CD4-positive, alpha-beta memory T cell (primary cell): ENCODE results near the gene GPS2. TPM values are rescaled to one million over a fixed set of nuclear protein-coding genes. Genes with fewer than 3 reads are reported as not detected.
A peak's percentile ranks its signal among the peaks of the same experiment; 100 is the strongest.

Experiments used
- CTCF ChIA-PET: fragments of 350-600 bp; sonication (Branson Sonifier 250); formaldehyde crosslinking; loops from one replicate; lab custom pipeline; 2021; ENCODE audit warnings: inconsistent platforms; ENCODE audit not compliant: partially characterized antibody; lab: Charles Lee
- POLR2A ChIA-PET: fragments of 350-600 bp; sonication (Branson Sonifier 250); formaldehyde crosslinking; loops from one replicate; lab custom pipeline; 2021; ENCODE audit not compliant: partially characterized antibody; lab: Charles Lee
- DNase-seq, 5 donors: peaks; one replicate each; pipeline versions ENCODE4 v3.0.0 to v3.0.0-alpha.2; 2020 to 2022; ENCODE audit warnings: mixed read lengths in 1 of 5
- H3K27ac ChIP-seq: one replicate; pipeline ENCODE4 v1.7.0; 2013; ENCODE audit warnings: low read depth, low read length
- H3K27me3 ChIP-seq: 2 replicates; pipeline ENCODE4 v1.7.0; 2013; ENCODE audit warnings: mild to moderate bottlenecking, low read length, moderate library complexity; ENCODE audit not compliant: insufficient read depth
- H3K36me3 ChIP-seq: 2 replicates; pipeline ENCODE4 v1.7.0; 2013; ENCODE audit warnings: mild to moderate bottlenecking, low read length, moderate library complexity; ENCODE audit not compliant: insufficient read depth
- H3K4me1 ChIP-seq: 2 replicates; pipeline ENCODE4 v1.7.0; 2013; ENCODE audit warnings: mild to moderate bottlenecking, low read length, moderate library complexity; ENCODE audit not compliant: insufficient read depth
- H3K4me3 ChIP-seq, 2 donors: one replicate each; pipeline ENCODE4 v1.7.0; 2013; ENCODE audit warnings: low read length in 2 of 2, mild to moderate bottlenecking in 1 of 2
- H3K9me3 ChIP-seq, 2 donors: one replicate each; pipeline ENCODE4 v1.7.0; 2013; ENCODE audit warnings: low read length in 2 of 2, control low read depth in 1 of 2; ENCODE audit not compliant: control insufficient read depth in 1 of 2
- H3K27ac Mint-ChIP-seq, 7 donors: one replicate each; pipeline ENCODE4 v1.8.0; 2020 to 2021; ENCODE audit warnings: mixed read lengths in 7 of 7, mild to moderate bottlenecking in 6 of 7, inconsistent platforms in 3 of 7, moderate library complexity in 3 of 7
- H3K27me3 Mint-ChIP-seq, 2 donors: one replicate each; pipeline ENCODE4 v1.8.0; 2020 to 2021; ENCODE audit warnings: mixed read lengths in 2 of 2
- H3K36me3 Mint-ChIP-seq, 2 donors: one replicate each; pipeline ENCODE4 v1.8.0; 2020 to 2021; ENCODE audit warnings: mixed read lengths in 2 of 2, inconsistent platforms in 1 of 2, mild to moderate bottlenecking in 1 of 2
- H3K4me1 Mint-ChIP-seq, 4 donors: one replicate each; pipeline ENCODE4 v1.8.0; 2020 to 2021; ENCODE audit warnings: mixed read lengths in 4 of 4, mild to moderate bottlenecking in 1 of 4
- H3K4me3 Mint-ChIP-seq, 8 donors: one replicate each; pipeline ENCODE4 v1.8.0; 2020 to 2021; ENCODE audit warnings: mixed read lengths in 8 of 8, mild to moderate bottlenecking in 7 of 8, moderate library complexity in 6 of 8, inconsistent platforms in 3 of 8
- H3K9me3 Mint-ChIP-seq, 8 donors: one replicate each; pipeline ENCODE4 v1.8.0; 2020 to 2021; ENCODE audit warnings: mixed read lengths in 8 of 8, mild to moderate bottlenecking in 5 of 8, inconsistent platforms in 3 of 8, moderate library complexity in 1 of 8
- intact Hi-C: fragments of 100-400 bp; cut with micrococcal nuclease; formaldehyde crosslinking; loops from one replicate; pipeline ENCODE4 v1.15.1; 2023
- polyA plus RNA-seq, 2 donors: library from polyadenylated mRNA; unstranded; fragments of 300-500 nt; fragmentation: Illumina TruSeq; gene quantifications; one replicate each; pipeline ENCODE4 v1.2.3, GENCODE V29; 2021
- total RNA-seq, 2 experiments: library from RNA; stranded (reverse); gene quantifications; one replicate each; pipeline ENCODE4 v1.2.3, GENCODE V29; 2021

The GPS2 gene
- total and polyA plus RNA-seq, 4 experiments from 2014 or later, result 101 to 132 (median 123) TPM

DNA sequence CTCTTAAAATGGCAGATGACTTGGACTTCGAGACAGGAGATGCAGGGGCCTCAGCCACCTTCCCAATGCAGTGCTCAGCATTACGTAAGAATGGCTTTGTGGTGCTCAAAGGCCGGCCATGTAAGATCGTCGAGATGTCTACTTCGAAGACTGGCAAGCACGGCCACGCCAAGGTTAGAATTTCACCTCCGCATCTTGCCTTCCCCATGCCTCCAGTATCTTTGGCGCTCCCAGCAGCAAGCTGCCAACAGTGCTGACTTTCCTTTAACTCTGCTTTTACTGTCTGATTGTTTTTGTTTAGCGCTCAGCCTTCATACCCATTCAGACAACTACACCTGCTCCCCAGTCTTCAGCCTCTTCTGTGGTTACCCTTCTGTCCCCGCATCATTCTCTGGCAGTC, 5.5 kb downstream of the GPS2 start:
- H3K4me1 Mint-ChIP-seq, result peaks cover 40 to 71% (median 53%) of the 10 kb centered on the region in 4 donors

DNA sequence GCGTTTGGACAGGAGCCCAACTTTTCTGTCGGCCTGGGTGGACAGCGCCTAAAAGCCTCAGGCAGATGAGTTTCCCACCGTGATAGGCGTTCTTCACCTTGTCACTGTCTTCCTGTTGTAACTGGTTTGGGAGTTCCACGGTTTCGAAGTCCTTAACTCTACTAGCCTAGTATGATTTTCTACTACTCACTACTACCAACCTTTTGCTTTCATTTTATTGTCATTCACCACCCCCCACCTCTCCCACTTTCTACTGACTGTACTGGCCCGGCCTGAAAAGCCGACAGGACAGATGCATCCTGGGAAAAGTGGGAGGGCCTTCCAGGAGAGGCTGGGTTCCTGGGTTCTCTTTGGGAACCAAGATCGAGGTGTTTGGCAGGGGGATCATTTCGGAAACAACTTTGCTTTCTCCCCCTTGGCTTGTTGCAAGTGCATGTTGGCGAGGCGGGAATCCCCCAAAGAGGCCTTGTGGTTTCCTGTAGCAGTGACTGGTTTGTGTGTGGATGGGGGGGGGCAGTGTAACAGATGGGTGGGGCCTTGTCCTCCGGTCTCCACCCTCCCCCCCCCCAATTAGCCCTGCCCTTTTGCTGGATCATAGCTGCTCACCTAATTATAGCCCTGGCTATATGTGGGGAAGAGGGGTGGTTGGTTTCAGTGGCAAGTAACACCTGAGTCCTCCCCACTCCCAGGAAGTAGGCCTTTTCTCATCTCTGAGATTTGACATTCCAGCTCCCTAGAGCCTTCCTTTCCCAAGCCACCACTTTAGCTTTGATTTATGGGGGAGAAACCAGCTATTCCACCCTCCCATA, 6.3 kb downstream of the GPS2 start:
- no peaks in the 10 kb centered on the region for H3K9me3 ChIP-seq
- peaks cover 36 to 63% (median 46%) of the 10 kb centered on the region in 4 donors for H3K4me1 Mint-ChIP-seq
- peaks cover 0 to 1% (median 0%) of the 10 kb centered on the region in 8 donors for H3K9me3 Mint-ChIP-seq
- H3K36me3 ChIP-seq, result peaks cover 45% of the 10 kb centered on the region
- ChIA-PET POLR2A (interaction anchor here (0.7 to 9.3 kb wide), 23 partner anchors 9 to 378 kb away, joined by 3 to 187 read pairs (median 4); partner anchors contain the start of genes ACAP1, DVL2, GABARAP and MPDU1), CTCF (interaction anchor here (1.2 to 2.9 kb wide), 3 partner anchors 12 to 36 kb away, joined by 4 to 14 read pairs (median 8); partner anchors contain the start of gene ACAP1)
- peak overlapping the region; percentile 97 to 100 (median 99) for H3K27ac Mint-ChIP-seq
- no peaks in the 10 kb centered on the region for H3K27me3 ChIP-seq
- peak overlapping the region; percentile 37 to 85 for H3K4me3 ChIP-seq
- H3K4me1 ChIP-seq, result peaks cover 50% of the 10 kb centered on the region
- intact Hi-C loops, result loop anchor here (2.0 to 5.0 kb wide), 3 partner anchors 28 to 378 kb away; partner anchors contain the start of genes ACAP1, KCTD11 and TP53
- peaks cover 42 to 58% of the 10 kb centered on the region in 2 donors for H3K36me3 Mint-ChIP-seq
- H3K4me3 Mint-ChIP-seq, result peak overlapping the region; percentile 88 to 97 (median 94)
- H3K27ac ChIP-seq, result peak overlapping the region; percentile 100
- DNase-seq, result peak; percentile 92 to 99 (median 93)
- peaks cover 0 to 4% of the 10 kb centered on the region in 2 donors for H3K27me3 Mint-ChIP-seq

More for the DNA sequence above, 5.5 kb downstream of the GPS2 start:
- Mint-ChIP-seq H3K27ac (peak overlapping the region; percentile 97 to 100 (median 99)), H3K4me3 (peak overlapping the region; percentile 88 to 97 (median 94)), H3K36me3 (peaks cover 49 to 66% of the 10 kb centered on the region in 2 donors), H3K27me3 (peaks cover 0 to 4% of the 10 kb centered on the region in 2 donors), H3K9me3 (peaks cover 0 to 7% (median 0%) of the 10 kb centered on the region in 8 donors)
- H3K9me3 ChIP-seq, result no peaks in the 10 kb centered on the region
- H3K4me1 ChIP-seq, result peaks cover 58% of the 10 kb centered on the region
- CTCF ChIA-PET, result interaction anchor here (0.9 to 2.9 kb wide), 5 partner anchors 13 to 128 kb away, joined by 3 to 14 read pairs (median 4); partner anchors contain the start of gene ACAP1
- H3K27ac ChIP-seq, result peak overlapping the region; percentile 100
- H3K27me3 ChIP-seq, result no peaks in the 10 kb centered on the region
- H3K36me3 ChIP-seq, result peaks cover 49% of the 10 kb centered on the region
- POLR2A ChIA-PET, result interaction anchor here (0.9 to 9.3 kb wide), 17 partner anchors 8 to 847 kb away, joined by 3 to 187 read pairs (median 5); partner anchors contain the start of genes ACAP1, DVL2, GABARAP and MPDU1
- peak in 1 of 5 donors; percentile 46 for DNase-seq
- H3K4me3 ChIP-seq, result peak overlapping the region; percentile 34 to 85
- intact Hi-C loops, result loop anchor here (2.0 to 5.0 kb wide), 3 partner anchors 27 to 377 kb away; partner anchors contain the start of genes ACAP1, KCTD11 and TP53

DNA sequence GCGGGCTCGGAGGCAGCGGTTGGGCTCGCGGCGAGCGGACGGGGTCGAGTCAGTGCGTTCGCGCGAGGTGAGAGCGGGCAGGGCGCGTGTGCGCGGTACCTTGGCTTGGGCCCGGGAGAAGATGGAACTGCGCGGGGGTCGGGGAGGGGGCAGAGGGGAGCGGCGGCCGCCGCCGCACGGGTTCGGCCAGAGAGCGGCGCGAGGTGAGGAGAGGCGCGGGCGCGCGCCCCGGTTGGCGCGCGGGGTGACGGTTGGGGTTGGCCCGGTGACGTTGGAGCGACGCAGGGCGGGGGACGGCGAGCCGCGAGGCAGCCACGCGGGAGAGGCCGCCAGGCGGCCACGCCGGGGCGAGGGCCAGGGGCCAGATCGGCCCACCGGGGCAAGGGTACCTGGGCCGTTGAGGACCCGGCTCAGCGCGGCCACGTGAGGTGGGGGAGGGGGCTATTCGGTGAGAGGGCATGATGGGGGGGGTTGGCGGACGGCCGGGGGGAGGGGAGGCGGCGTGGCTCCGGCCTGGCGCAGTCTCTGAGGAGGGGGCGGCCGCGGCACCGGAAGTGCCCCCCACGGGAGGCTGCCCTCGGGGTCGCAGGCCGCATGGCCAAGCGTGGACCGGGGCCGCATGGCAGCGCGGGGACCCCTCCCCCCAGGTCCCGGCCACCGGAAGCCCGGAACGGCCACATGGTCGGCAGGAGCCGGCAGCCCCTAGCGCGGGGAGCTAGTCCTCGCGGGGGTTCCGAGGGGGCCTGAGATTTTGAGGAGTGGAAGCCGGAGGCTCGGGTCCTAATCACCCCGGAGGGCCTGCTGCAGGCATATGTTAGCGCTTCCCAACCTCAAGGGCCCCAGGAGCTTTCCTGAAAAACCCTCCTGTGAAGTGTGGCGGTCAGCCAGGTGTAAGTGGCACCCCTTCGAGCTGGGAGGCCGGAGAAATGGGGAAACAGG, 7.2 kb downstream of the GPS2 start:
- CTCF ChIA-PET, result interaction anchor here (2.4 to 2.9 kb wide), 2 partner anchors 11 to 28 kb away, joined by 8 to 14 read pairs; partner anchors contain the start of gene ACAP1
- Histone ChIP-seq H3K9me3 (no peaks in the 10 kb centered on the region), H3K36me3 (peaks cover 36% of the 10 kb centered on the region), H3K4me1 (peaks cover 42% of the 10 kb centered on the region), H3K4me3 (peak overlapping the region; percentile 37 to 85), H3K27me3 (no peaks in the 10 kb centered on the region), H3K27ac (peak overlapping the region; percentile 100)
- Mint-ChIP-seq H3K27me3 (peaks cover 0 to 4% of the 10 kb centered on the region in 2 donors), H3K27ac (peak overlapping the region; percentile 99 to 100 (median 99)), H3K9me3 (peaks cover 0 to 1% (median 0%) of the 10 kb centered on the region in 8 donors), H3K36me3 (peaks cover 35 to 49% of the 10 kb centered on the region in 2 donors), H3K4me1 (peaks cover 33 to 55% (median 41%) of the 10 kb centered on the region in 4 donors), H3K4me3 (peak overlapping the region; percentile 93 to 97 (median 95))
- POLR2A ChIA-PET, result interaction anchor here (0.7 to 9.3 kb wide), 15 partner anchors 12 to 378 kb away, joined by 3 to 187 read pairs (median 5); partner anchors contain the start of genes ACAP1, GABARAP, MPDU1 and NEURL4
- peak in 3 of 5 donors; percentile 72 to 75 (median 73) for DNase-seq
- intact Hi-C loops, result loop anchor here (1.0 to 5.0 kb wide), 14 partner anchors 7 to 527 kb away; partner anchors contain the start of genes ACAP1, ELP5, FXR2 and GPS2

DNA sequence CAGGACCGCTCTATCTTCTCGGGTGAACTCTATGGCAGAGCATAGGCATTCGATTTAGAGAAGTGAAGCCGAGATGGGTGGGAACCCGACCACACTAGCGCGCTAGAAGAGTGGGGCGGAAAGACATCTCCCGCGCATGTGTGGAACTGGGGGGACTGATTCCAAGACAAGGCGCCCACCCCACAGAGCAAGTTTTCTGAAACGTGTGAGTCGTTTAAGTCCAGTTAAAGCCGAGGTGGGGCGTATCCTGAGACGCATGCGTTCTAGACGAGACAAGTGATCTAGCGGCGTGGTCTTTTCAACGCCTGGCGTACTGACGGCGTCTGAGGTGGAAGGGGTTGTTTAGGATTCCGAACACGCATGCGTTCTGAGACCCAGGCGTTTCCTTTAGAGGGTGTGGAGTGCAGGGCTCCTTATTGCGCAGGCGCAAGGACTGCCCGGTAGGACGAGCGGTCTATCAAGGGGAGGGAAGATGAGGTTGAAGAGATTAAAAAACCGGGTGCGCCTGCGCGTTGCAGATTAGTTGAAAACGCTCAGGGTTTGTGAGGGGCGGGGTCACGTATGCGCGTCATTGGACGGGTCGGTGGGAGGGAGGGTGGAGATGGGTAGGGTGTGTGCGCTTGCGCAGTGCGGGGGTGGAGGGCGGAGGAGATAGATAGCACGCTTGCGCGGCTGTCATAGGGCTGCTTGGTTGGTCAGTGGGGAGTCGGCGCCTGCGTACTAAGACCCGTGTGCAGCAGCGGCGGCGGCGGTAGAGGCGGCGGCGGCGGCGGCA, 8.1 kb downstream of the GPS2 start, which contains the start of gene EIF5A:
Gene EIF5A, plus strand, starts transcription at position 718 of the 775 bp plus-strand sequence. CDS start 2,008 bp downstream, outside the sequence.
- H3K27me3 Mint-ChIP-seq, result peaks cover 0 to 4% of the 10 kb centered on the region in 2 donors

DNA sequence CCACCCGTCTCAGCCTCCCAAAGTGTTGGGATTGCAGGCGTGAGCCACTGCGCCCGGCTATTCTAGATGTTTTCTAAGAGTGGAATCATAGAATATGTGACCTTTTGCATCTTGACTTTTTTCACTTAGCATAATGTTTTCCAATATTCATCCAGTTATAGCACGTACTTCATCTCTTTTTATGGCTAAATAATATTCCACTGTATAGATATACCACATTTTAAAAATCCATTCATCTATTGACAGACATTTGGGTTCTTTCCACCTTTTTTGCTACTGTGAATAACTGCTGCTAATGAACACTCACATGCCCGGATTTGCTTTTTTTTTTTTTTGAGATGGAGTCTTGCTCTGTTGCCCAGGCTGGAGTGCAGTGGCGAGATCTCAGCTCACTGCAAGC, 11.0 kb downstream of the GPS2 start:
- CTCF ChIA-PET, result interaction anchor here (1.0 to 1.8 kb wide), 2 partner anchors 23 to 132 kb away, joined by 3 to 5 read pairs; partner anchors contain the start of gene SLC2A4
- H3K27me3 ChIP-seq, result no peaks in the 10 kb centered on the region
- Mint-ChIP-seq H3K4me1 (peaks cover 6 to 20% (median 10%) of the 10 kb centered on the region in 4 donors), H3K36me3 (peaks cover 3 to 13% of the 10 kb centered on the region in 2 donors), H3K27me3 (peaks cover 0 to 4% of the 10 kb centered on the region in 2 donors), H3K9me3 (no peaks in the 10 kb centered on the region), H3K27ac (peak overlapping the region in 3 of 7 donors; percentile 24 to 72 (median 48)), H3K4me3 (peak overlapping the region in 2 of 8 donors; percentile 41 to 46)
- no peak overlapping the region for H3K4me3 ChIP-seq
- peaks cover 2% of the 10 kb centered on the region for H3K36me3 ChIP-seq
- POLR2A ChIA-PET, result interaction anchor here (0.7 to 2.1 kb wide), 4 partner anchors 9 to 258 kb away, joined by 3 to 7 read pairs (median 3); partner anchors contain the start of gene GPS2
- DNase-seq, result no peak
- H3K27ac ChIP-seq, result no peak overlapping the region
- H3K9me3 ChIP-seq, result no peaks in the 10 kb centered on the region
- intact Hi-C loops, result no loop called here
- peaks cover 11% of the 10 kb centered on the region for H3K4me1 ChIP-seq

More for the DNA sequence above, 8.1 kb downstream of the GPS2 start, which contains the start of gene EIF5A:
- H3K4me3 Mint-ChIP-seq, result peak within 1 kb of the TSS; percentile 93 to 97 (median 95)
- Histone ChIP-seq H3K9me3 (no peaks in the 10 kb centered on the region), H3K36me3 (peaks cover 28% of the 10 kb centered on the region), H3K4me3 (peak within 1 kb of the TSS; percentile 81 to 85), H3K27ac (peak within 1 kb of the TSS; percentile 100), H3K27me3 (no peaks in the 10 kb centered on the region), H3K4me1 (peaks cover 35% of the 10 kb centered on the region)
- ChIA-PET POLR2A (interaction anchor here (0.6 to 1.1 kb wide), 2 partner anchors 56 to 625 kb away, joined by 3 read pairs; partner anchors contain the start of genes CNTROB, CTDNEP1 and TRAPPC1), CTCF (interaction anchor here (1.1 to 2.4 kb wide), 2 partner anchors 11 to 28 kb away, joined by 4 to 16 read pairs; no protein-coding TSS in a partner anchor)
- H3K4me1 Mint-ChIP-seq, result peaks cover 29 to 47% (median 36%) of the 10 kb centered on the region in 4 donors
- DNase-seq, result peak; percentile 99 to 100 (median 100)
- peaks cover 0 to 1% (median 0%) of the 10 kb centered on the region in 8 donors for H3K9me3 Mint-ChIP-seq
- H3K27ac Mint-ChIP-seq, result peak within 1 kb of the TSS; percentile 99 to 100 (median 99)
- H3K36me3 Mint-ChIP-seq, result peaks cover 27 to 40% of the 10 kb centered on the region in 2 donors
- intact Hi-C loops, result loop anchor here (1.0 to 5.0 kb wide), 13 partner anchors 8 to 528 kb away; partner anchors contain the start of genes ELP5, FXR2, GPS2 and KCTD11
